ENCODE measurements around the gene NTM.

The NTM gene

DNA sequence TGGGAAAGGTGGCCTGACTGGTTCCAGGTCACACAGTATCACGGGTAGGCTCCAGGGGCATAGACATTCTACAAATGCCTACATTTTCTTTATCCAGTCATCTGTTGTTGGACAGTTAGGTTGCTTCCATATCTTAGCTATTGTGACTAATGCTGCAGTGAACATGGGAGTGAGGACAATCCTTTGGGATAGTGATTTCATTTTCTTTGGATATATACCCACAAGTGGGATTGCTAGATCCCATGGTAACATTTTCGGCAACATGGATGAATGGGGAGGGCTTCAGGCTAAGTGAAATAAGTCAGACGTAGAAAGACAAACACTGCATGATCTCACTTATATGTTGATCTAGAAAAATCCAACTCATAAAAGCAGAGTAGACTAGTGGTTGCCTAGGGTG, 744.3 kb downstream of the NTM start:
- DNase-seq (ENCODE audit: low spot score) = no peak

DNA sequence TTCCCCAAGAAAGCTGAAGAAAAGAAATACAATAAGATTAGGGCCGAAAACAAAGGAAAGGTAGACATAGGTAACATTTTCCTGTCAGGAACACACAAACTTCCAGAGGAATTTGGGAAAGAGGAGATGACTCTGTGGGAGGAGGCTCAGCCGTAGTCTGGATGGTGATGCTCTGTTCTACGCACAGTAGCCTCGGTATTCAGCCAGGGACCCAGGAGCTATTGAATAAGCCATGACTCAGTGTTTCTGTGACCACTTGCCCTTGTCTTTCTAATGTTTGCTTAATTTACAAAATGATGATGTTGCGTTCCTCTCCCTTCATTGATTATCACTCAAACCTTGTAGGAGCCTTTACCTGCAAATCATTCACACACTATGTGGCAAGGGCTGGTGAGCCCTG, 745.0 kb downstream of the NTM start:
- DNase-seq (ENCODE audit: low spot score) = no peak

GRCh38 chr11:132116516-132116915, 746.1 kb downstream of the NTM start:
- DNase-seq (ENCODE audit: low spot score) = no peak

GRCh38 chr11:132118661-132119060, 748.2 kb downstream of the NTM start:
- no peak for DNase-seq (ENCODE audit: low spot score)

- DNase-seq (ENCODE audit: low spot score) = no peak
Measured at GRCh38 chr11:132119573-132119972, 749.2 kb downstream of the NTM start.

DNA sequence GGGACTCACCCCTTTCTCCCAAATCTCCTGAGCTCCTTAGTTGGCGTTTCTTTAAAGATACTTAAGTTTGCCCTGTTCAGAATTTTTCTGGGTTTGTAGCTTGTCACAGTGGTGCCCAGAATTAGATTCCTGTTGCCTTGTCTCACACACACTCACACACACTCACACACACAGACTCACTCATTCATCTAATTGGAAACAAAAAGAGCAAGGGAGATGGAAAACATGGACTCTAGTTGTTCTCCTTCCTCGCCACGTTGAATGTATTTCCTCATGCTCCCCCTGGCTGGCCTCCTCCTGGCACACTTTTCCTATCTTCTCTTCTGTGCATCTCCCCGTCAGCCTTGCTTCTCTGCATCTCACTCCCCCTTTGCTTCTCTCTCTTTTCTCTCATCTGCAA, 752.3 kb downstream of the NTM start:
- DNase-seq (ENCODE audit: low spot score) = no peak

DNA sequence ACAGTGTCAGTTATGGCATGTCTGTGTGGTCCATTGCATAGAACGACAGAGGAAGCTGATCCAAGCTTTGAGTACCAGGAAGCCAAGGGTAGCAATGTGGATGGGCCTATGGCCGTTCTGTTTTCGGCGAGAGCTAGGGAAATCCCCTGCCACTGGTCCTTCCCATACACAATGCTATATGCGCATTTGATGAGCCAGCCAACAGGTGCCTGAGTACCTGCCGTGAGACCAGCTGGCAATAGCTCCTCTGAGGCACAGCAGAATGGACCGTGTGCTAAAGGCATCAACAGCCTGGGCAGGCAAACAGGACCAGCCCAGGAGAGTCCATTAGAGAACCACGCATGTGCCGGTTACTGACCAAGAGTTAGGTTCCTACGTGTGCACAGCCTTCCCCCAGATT, 753.0 kb downstream of the NTM start:
- no peak for DNase-seq (ENCODE audit: low spot score)

GRCh38 chr11:132123854-132124835, 753.7 kb downstream of the NTM start:
- DNase-seq (ENCODE audit: low spot score) = no peak

DNA sequence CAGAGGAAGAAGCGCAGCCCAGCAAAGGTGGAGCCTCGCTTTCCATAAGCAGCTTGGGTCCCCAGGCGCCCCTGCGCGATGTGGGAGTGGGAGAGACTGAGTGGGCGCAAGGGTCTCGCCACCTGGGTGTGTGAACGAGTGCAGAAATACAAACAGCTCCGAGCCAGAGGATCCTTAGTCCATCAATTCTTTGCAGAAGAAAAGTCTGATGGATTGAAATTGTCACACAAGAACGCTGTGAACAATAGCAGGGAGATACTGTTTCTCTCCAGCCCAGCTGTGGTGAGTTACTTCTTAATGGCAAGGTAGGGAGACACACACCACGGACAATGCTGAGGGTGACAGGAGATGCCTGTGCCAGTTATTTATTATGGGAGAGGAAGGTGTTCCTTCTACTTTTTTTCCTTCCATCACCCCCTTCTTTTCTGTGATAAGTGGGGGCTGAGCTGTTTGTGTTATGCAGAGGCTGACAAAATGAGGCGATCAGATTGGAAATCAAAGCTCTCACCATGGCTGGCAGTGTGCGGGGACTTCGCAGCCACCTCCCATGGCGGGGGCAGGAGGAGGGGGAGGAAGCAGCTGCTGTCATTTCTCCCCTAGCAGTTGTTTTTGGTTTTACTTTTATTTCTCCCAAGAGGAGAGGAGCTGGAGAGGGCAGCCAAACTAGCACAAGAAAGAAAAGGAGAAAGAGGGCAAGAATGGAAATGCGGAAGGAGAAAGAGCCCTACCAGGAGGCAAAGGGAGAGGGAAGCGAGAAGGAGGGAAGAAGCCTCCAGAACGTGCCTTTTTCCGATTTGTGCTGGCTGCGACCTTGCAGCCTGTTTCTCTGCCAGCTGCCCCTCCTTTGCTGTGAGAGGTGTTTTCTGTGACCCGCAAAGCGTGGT, 755.8 kb downstream of the NTM start:
- DNase-seq (ENCODE audit: low spot score) = no peak

DNA sequence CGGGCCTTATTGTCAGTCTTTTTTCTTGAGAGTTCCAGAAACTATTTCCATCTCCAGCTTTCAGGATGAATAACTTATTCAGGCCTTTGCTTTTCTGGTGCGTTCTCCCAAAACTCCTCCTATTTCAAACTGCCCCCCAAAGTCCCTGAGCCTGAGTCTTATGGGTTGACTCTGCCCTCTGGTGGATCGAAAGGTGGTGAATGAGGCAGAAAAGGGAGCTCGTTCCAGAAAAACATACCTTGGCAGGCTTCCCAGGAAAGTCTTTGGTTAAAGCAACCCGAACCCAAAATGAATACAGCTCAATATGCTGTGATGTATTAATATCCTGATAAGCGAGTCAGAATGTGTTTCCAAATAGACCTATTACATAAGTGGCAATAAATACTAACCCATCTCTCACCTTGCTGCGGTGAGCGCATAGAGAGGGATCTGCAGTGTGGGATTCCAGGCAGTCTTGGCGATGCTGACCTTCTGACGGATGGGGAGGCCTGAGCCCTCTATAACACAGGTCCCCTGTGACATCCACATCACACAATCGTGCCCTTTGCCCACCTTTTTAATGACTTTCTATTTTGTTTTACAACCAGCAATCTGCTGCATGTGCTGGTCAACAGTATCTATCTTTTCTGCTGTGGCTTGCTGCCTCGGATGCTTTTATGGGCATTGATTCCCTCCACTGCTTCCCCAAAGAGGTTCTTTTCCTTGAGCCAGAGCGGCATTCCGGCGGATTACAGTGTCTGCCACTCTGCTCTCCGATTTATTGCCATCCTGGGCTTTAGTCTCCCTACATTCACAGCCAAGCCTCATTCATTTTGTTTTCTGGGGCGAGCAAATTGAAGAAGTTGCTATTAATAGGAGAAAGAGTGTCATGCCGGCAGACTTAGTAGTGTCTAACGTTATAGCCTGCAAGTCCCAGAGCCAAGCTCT, 756.8 kb downstream of the NTM start:
- no peak for DNase-seq (ENCODE audit: low spot score)

GRCh38 chr11:132127900-132128288, 757.5 kb downstream of the NTM start:
- DNase-seq (ENCODE audit: low spot score) = no peak

- no peak for DNase-seq (ENCODE audit: low spot score)
Measured at GRCh38 chr11:132131047-132131446, 760.6 kb downstream of the NTM start.

DNA sequence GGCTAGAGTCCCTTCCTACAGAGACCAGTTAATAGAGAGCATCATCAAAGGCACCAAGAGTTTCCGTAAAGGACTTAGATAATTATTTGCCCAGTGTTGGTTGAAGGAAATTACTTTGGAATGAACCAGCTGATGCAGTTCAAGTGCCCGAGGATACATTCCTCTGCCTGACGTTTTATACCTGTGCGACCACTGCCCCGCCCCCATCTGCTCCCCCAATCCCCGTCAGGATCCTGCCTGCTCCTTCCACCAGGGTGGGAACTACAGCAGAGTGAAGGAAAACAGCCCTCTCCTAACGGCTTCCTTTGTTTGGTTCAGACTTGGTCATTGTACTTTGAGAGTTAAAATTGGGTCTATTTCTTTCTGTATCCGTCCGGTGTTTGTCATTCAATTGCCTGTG, 761.5 kb downstream of the NTM start:
- DNase-seq (ENCODE audit: low spot score) = no peak

DNA sequence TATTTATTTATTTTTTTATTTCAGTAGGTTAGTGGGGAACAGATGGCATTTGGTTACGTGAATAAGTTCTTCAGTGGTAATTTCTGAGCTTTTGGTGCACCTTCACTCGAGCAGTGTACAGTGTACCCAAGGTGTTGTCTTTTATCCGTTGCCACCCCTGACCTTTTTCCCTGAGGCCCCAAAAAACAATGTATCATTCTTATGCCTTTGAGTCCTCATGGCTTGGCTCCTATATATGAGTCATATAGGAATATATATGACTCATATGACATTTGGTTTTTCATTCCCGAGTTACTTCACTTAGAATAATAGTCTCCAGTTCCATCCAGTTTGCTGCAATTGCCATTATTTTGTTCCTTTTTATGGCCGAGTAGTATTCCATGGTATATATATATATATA, 763.9 kb downstream of the NTM start:
- no peak for DNase-seq (ENCODE audit: low spot score)

DNA sequence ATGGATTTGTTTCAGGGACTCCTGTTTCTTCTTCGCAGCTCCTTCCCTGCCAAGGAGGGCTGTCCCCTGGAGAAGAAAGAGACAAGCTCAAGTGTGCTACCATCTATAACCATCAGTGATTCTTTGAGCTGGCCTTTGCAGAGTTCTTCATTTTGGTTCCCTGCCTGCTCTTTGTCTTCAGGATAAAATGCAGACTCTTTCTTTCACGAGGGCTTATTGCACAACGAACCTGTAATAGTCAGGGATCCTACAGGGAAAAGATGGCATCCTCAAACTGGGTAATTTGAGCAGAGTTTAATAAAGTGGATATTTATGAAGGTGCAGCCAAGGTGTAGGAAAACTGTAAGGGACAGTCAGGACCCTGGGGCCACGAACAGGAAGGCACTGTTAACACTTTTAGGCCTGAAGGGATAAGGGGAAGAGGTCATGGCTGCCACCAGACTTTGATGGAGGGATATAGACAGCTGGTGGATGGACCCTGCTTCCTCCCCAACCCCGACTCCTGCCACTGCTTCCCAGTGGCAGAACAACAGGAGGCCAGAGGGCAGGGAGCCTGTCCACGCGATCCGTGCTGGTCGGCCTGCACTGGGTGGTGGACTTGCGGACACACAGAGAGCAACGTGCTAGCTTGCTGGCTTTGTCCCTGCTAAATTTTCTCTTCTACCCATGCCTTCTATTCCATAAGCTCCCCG, 767.0 kb downstream of the NTM start:
- no peak for DNase-seq (ENCODE audit: low spot score)

DNA sequence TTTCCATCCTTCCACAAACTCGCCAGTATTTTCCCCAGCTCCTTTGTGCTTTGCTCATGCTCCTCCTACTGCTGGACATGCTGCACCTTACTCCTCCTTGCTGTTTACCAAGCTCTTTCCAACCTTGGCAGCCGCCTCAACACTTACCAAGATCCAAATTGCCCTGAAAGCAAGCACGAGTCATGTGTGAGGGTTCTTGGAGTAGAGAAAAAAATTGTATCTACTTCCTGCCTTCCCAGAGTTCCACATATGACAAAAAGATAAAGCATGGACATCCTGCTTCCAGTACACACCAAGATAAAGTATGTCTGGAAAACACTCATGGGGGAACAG, 767.5 kb downstream of the NTM start:
- no peak for DNase-seq (ENCODE audit: low spot score)

GRCh38 chr11:132139181-132139580, 768.8 kb downstream of the NTM start:
- no peak for DNase-seq (ENCODE audit: low spot score)

GRCh38 chr11:132140056-132140455, 769.6 kb downstream of the NTM start:
- no peak for DNase-seq (ENCODE audit: low spot score)

- DNase-seq (ENCODE audit: low spot score) = no peak
Measured at GRCh38 chr11:132142121-132142520, 771.7 kb downstream of the NTM start.

GRCh38 chr11:132142554-132142953, 772.1 kb downstream of the NTM start:
- DNase-seq (ENCODE audit: low spot score) = no peak

- DNase-seq (ENCODE audit: low spot score) = no peak
Measured at GRCh38 chr11:132147464-132147863, 777.0 kb downstream of the NTM start.
